Thyroid gland (tissue), 4 donors: ENCODE measurements around the gene ARID3A. TPM values are rescaled to one million over a fixed set of nuclear protein-coding genes. Genes with fewer than 3 reads are reported as not detected.

Source experiments
- DNase-seq, 2 donors: peaks; one replicate each; pipeline ENCODE4 v3.0.0-alpha.2; 2019
- H3K27ac ChIP-seq, 3 donors: fragments of 200-600 bp; sonication (generic); 1 replicate in 2 of 3; 2 replicates in 1 of 3; pipeline ENCODE4 v1.5.1; 2016 to 2019; ENCODE audit warnings: mild to moderate bottlenecking in 1 of 3, moderate library complexity in 1 of 3
- H3K27me3 ChIP-seq: fragments of 200-600 bp; sonication (generic); one replicate; pipeline ENCODE4 v1.5.1; 2019
- H3K36me3 ChIP-seq, 2 donors: fragments of 200-600 bp; sonication (generic); one replicate each; pipeline ENCODE4 v1.5.1; 2016 to 2019
- H3K4me1 ChIP-seq, 2 donors: fragments of 200-600 bp; sonication (generic); one replicate each; pipeline ENCODE4 v1.5.1; 2017 to 2019
- H3K4me3 ChIP-seq, 3 donors: fragments of 200-600 bp; sonication (generic); replicated peaks in 1 of 3; 1 replicate in 2 of 3; 2 replicates in 1 of 3; pipeline ENCODE4 v1.5.1; 2016; ENCODE audit warnings: mild to moderate bottlenecking in 1 of 3
- H3K9me3 ChIP-seq: fragments of 200-600 bp; sonication (generic); one replicate; pipeline ENCODE4 v1.5.1; 2017
- POLR2A ChIP-seq, 2 donors: fragments of 450-650 bp; IDR thresholded peaks; one replicate each; pipeline ENCODE4 v1.6.1; 2017; ENCODE audit warnings: antibody characterized with exemption in 2 of 2, mild to moderate bottlenecking in 2 of 2, moderate library complexity in 1 of 2
- WGBS, 2 donors: methylation state at CpG; one replicate each; pipeline ENCODE4 v1.1.5; 2017; 5-methylcytosine and 5-hydroxymethylcytosine counted together
- intact Hi-C: fragments of 100-400 bp; cut with DNase I; formaldehyde crosslinking; loops from one replicate; pipeline ENCODE4 v1.15.1; 2023
- total RNA-seq, 4 donors: library from RNA; depleted of rRNA; stranded (reverse); fragments of >200 nt; gene quantifications; one replicate each; pipeline ENCODE4 v1.2.3, GENCODE V29; 2016
- TF ChIP-seq, protein P1 (sequence below), 6 experiments: fragments of 200-600 bp in 3 of 6; fragments of 450-650 bp in 3 of 6; sonication (generic) in 3 of 6; IDR thresholded peaks; one replicate each; pipeline ENCODE4 v1.5.1; 2016 to 2019; ENCODE audit warnings: antibody characterized with exemption in 6 of 6, mild to moderate bottlenecking in 2 of 6, inconsistent platforms in 1 of 6, moderate library complexity in 1 of 6

Gene ARID3A
- total RNA-seq, 4 donors from 2014 or later = 2.6 to 7.7 (median 3.9) TPM

DNA sequence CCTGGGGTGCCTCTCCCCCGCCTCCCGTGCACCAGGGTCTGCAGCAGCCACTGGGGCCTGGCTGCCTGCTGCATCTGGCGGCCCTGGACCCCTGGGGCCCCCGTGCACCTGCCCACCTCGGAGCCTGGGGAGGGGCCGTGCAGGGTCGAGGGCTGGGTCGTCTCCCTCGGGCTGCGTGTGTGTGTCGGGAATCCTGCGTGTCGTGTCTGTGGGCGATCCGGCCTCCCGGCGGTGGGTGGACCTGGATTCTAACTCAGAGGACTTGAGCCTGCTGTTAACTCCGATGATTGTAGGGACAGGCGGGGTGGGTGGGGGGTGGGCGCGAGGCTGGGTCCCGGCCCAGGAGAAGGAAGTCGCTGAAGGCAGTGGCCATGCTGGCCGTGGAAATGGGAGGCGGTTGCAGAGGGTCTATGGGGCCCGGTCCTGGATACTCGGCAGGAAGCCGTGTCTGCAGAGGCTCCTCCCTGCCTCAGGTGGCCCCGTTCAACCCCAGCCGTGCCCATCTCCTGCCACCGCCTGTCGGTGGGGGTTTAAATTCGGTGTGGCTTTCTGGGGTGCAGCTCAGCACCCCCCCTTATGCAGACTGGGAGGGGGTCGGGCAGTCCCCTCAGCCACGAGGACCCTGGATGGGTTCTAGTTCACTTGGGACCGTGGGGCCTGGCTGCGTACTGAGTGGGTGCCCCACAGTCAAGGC, 48.9 kb downstream of the ARID3A start:
- intact Hi-C loops = no loop called here
- no peaks in the 10 kb centered on the region for H3K27me3 ChIP-seq

DNA sequence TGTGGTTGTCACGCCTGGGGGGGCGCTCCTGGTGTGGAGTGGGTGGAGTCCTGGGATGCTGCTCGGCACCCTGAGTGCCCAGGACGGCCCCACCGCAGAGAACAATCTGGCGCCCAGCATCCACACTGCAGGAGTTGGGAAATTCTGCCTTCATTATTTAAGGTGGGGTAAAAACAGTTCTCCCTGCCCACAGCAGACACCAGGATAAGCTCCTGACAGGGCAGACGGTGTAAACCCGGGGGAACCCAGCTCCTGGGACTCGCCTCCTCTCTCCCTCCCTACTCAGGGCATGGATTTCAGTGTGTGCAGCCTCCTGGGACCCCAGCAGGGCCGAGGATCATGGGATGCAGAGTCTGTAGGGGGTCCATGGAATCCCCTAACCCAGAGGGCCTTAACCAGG, 50.6 kb downstream of the ARID3A start:
- Histone ChIP-seq H3K4me3 (no peak overlapping the region), H3K36me3 (peaks cover 5% of the 10 kb centered on the region in 2 donors), H3K27me3 (no peaks in the 10 kb centered on the region), H3K4me1 (no peaks in the 10 kb centered on the region), H3K27ac (no peak overlapping the region), H3K9me3 (no peaks in the 10 kb centered on the region)
- intact Hi-C loops = no loop called here
- TF ChIP-seq, protein P1, sequence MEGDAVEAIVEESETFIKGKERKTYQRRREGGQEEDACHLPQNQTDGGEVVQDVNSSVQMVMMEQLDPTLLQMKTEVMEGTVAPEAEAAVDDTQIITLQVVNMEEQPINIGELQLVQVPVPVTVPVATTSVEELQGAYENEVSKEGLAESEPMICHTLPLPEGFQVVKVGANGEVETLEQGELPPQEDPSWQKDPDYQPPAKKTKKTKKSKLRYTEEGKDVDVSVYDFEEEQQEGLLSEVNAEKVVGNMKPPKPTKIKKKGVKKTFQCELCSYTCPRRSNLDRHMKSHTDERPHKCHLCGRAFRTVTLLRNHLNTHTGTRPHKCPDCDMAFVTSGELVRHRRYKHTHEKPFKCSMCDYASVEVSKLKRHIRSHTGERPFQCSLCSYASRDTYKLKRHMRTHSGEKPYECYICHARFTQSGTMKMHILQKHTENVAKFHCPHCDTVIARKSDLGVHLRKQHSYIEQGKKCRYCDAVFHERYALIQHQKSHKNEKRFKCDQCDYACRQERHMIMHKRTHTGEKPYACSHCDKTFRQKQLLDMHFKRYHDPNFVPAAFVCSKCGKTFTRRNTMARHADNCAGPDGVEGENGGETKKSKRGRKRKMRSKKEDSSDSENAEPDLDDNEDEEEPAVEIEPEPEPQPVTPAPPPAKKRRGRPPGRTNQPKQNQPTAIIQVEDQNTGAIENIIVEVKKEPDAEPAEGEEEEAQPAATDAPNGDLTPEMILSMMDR (IDR thresholded peaks at IDR 0.05) = no peak
- TF ChIP-seq POLR2A (IDR thresholded peaks at IDR 0.05) = no peak
- no peak for DNase-seq
- WGBS, 2 donors = 82 to 95% methylated on average over 9 to 10 of the region's 10 CpGs

More for the DNA sequence above, 48.9 kb downstream of the ARID3A start:
- WGBS, 2 donors = 85 to 88% methylated on average over 18 to 34 of the region's 37 CpGs
- H3K36me3 ChIP-seq = peaks cover 11 to 14% of the 10 kb centered on the region in 2 donors
- DNase-seq = no peak
- H3K9me3 ChIP-seq = no peaks in the 10 kb centered on the region
- no peak overlapping the region for H3K4me3 ChIP-seq
- no peak overlapping the region for H3K27ac ChIP-seq
- H3K4me1 ChIP-seq = no peaks in the 10 kb centered on the region
- TF ChIP-seq, protein P1 (IDR thresholded peaks at IDR 0.05) = no peak
- TF ChIP-seq POLR2A (IDR thresholded peaks at IDR 0.05) = no peak

DNA sequence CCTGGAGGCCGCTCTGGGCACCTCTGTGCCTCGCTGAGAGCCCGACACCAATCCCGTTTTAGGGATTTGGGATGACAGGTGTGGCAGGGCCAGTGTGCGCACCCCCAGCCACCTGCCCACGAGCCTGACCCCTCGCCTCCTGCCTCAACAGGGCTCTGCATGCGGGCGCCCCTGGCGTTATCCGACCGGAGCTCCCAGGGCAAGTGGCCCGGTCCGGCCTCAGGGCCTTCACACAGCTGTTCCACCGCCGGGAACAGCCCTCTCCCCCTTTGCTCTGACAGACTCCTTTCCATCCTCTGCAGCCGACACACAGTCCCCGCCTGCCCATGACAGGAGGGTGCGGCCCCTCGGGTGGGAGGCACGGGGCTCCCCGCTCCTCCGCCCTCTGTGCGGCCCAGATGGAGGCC, 51.2 kb downstream of the ARID3A start:
- H3K4me3 ChIP-seq = no peak overlapping the region
- intact Hi-C loops = no loop called here
- WGBS, 2 donors = 88 to 100% methylated on average over 1 to 24 of the region's 24 CpGs
- no peaks in the 10 kb centered on the region for H3K27me3 ChIP-seq
- no peak for DNase-seq
- TF ChIP-seq, protein P1 (IDR thresholded peaks at IDR 0.05) = no peak
- no peak for TF ChIP-seq POLR2A (IDR thresholded peaks at IDR 0.05)
- H3K27ac ChIP-seq = no peak overlapping the region
- no peaks in the 10 kb centered on the region for H3K36me3 ChIP-seq
- no peaks in the 10 kb centered on the region for H3K9me3 ChIP-seq
- H3K4me1 ChIP-seq = no peaks in the 10 kb centered on the region

DNA sequence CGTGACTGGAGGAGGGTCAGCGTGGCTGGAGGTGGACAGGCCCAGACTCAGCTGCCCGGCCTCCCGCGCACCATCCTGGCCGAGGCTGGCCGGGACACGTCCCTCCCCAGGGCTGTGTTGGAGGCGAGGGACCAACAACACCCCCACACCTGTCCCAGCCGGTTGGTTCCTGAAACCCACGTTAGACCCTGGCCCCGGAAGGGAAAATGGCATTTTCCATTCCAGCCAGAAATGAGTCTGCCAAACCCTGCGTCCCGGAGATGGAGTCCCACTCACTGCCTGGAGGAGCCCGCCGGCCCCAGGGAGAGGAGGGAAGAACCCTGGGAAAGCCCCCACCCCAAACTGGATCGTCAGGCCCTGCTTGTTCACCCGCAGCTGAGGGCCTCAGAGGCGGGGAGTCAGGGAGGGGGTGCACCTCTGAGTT, 53.5 kb downstream of the ARID3A start:
- no peak overlapping the region for H3K27ac ChIP-seq
- no peak overlapping the region for H3K4me3 ChIP-seq
- H3K4me1 ChIP-seq = peaks cover 4 to 13% of the 10 kb centered on the region in 2 donors
- H3K9me3 ChIP-seq = no peaks in the 10 kb centered on the region
- H3K27me3 ChIP-seq = no peaks in the 10 kb centered on the region
- no peak for DNase-seq
- TF ChIP-seq, protein P1 (IDR thresholded peaks at IDR 0.05) = no peak
- TF ChIP-seq POLR2A (IDR thresholded peaks at IDR 0.05) = no peak
- 42 to 46% methylated on average over 8 to 13 of the region's 19 CpGs for whole genome bisulfite sequencing, 2 donors
- intact Hi-C loops = no loop called here
- H3K36me3 ChIP-seq = no peaks in the 10 kb centered on the region
